ENCODE results near the gene DARS1. TPM values are rescaled to one million over a fixed set of nuclear protein-coding genes. Genes with fewer than 3 reads are reported as not detected.

DARS1 gene
- total and polyA plus RNA-seq, 8 donors: 39.1 to 244 (median 62.1) TPM

DNA sequence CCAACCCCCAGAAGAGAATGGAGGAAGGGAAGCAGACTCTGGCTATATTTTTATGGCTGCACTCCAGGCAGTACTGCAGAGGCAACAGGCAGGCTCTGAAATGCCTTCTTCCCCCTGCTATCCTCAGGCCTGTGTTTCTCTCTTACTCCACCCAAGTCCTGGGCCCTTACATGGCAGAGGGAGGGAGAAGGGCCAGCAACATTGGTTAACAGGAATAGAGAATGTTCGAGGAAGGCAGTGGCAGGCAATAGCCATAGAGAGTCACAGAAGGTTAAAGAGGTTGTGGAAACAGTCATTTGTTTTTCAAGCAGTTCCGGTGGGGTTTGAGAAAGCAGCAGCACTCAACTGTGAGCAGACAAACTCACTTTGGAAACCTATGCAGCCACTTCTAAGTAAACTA lies 15.1 kb upstream of the DARS1 start:
- Histone ChIP-seq H3K36me3 (no peaks in the 10 kb centered on the region), H3K4me1 (peaks cover 0 to 7% (median 0%) of the 10 kb centered on the region in 4 donors), H3K4me3 (no peak overlapping the region), H3K27ac (no peak overlapping the region), H3K9me3 (no peaks in the 10 kb centered on the region), H3K27me3 (no peaks in the 10 kb centered on the region)
- TF ChIP-seq EP300 (IDR thresholded peaks at IDR 0.05) (no peak), POLR2A (IDR thresholded peaks at IDR 0.05) (no peak), POLR2AphosphoS5 (IDR thresholded peaks at IDR 0.05) (no peak)
- TF ChIP-seq, protein P1, sequence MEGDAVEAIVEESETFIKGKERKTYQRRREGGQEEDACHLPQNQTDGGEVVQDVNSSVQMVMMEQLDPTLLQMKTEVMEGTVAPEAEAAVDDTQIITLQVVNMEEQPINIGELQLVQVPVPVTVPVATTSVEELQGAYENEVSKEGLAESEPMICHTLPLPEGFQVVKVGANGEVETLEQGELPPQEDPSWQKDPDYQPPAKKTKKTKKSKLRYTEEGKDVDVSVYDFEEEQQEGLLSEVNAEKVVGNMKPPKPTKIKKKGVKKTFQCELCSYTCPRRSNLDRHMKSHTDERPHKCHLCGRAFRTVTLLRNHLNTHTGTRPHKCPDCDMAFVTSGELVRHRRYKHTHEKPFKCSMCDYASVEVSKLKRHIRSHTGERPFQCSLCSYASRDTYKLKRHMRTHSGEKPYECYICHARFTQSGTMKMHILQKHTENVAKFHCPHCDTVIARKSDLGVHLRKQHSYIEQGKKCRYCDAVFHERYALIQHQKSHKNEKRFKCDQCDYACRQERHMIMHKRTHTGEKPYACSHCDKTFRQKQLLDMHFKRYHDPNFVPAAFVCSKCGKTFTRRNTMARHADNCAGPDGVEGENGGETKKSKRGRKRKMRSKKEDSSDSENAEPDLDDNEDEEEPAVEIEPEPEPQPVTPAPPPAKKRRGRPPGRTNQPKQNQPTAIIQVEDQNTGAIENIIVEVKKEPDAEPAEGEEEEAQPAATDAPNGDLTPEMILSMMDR (IDR thresholded peaks at IDR 0.05): no peak
- intact Hi-C loops (cut with DNase I; ENCODE audit: low total_unique reads): no loop called here
- DNase-seq: no peak
- WGBS, 5 donors: 49 to 71% (median 59%) methylated on average over 2 of the region's 2 CpGs

- WGBS, 5 donors: 74 to 91% (median 87%) methylated on average over 4 of the region's 4 CpGs
- no peak for DNase-seq
- Histone ChIP-seq H3K4me1 (peaks cover 0 to 7% (median 0%) of the 10 kb centered on the region in 4 donors), H3K36me3 (no peaks in the 10 kb centered on the region), H3K4me3 (no peak overlapping the region), H3K27ac (no peak overlapping the region), H3K9me3 (no peaks in the 10 kb centered on the region), H3K27me3 (no peaks in the 10 kb centered on the region)
- intact Hi-C loops (cut with DNase I; ENCODE audit: low total_unique reads): no loop called here
- no peak for TF ChIP-seq POLR2AphosphoS5 (IDR thresholded peaks at IDR 0.05)
- TF ChIP-seq EP300 (IDR thresholded peaks at IDR 0.05): no peak
- TF ChIP-seq, protein P1 (IDR thresholded peaks at IDR 0.05): no peak
- no peak for TF ChIP-seq POLR2A (IDR thresholded peaks at IDR 0.05)
Measured at GRCh38 chr2:135999899-136000298, 14.5 kb upstream of the DARS1 start.

GRCh38 chr2:135998879-135999278 lies 13.5 kb upstream of the DARS1 start:
- Histone ChIP-seq H3K27ac (no peak overlapping the region), H3K36me3 (no peaks in the 10 kb centered on the region), H3K27me3 (no peaks in the 10 kb centered on the region), H3K4me1 (peaks cover 0 to 7% (median 0%) of the 10 kb centered on the region in 4 donors), H3K9me3 (no peaks in the 10 kb centered on the region), H3K4me3 (no peak overlapping the region)
- no peak for DNase-seq
- 96 to 99% (median 97%) methylated on average over 5 of the region's 5 CpGs for WGBS, 5 donors
- intact Hi-C loops (cut with DNase I; ENCODE audit: low total_unique reads): no loop called here
- TF ChIP-seq POLR2A (IDR thresholded peaks at IDR 0.05) (no peak), EP300 (IDR thresholded peaks at IDR 0.05) (no peak), POLR2AphosphoS5 (IDR thresholded peaks at IDR 0.05) (no peak)
- TF ChIP-seq, protein P1 (IDR thresholded peaks at IDR 0.05): no peak

GRCh38 chr2:135997380-135997779 lies 12.0 kb upstream of the DARS1 start:
- 25 to 78% (median 68%) methylated on average over 2 to 5 of the region's 5 CpGs for WGBS, 5 donors
- peak in 1 of 2 donors; percentile 53 for DNase-seq
- Histone ChIP-seq H3K9me3 (no peaks in the 10 kb centered on the region), H3K27ac (no peak overlapping the region), H3K27me3 (no peaks in the 10 kb centered on the region), H3K4me1 (peaks cover 0 to 7% (median 0%) of the 10 kb centered on the region in 4 donors), H3K4me3 (no peak overlapping the region), H3K36me3 (no peaks in the 10 kb centered on the region)
- TF ChIP-seq, protein P1 (IDR thresholded peaks at IDR 0.05): no peak
- TF ChIP-seq EP300 (IDR thresholded peaks at IDR 0.05): no peak
- no peak for TF ChIP-seq POLR2AphosphoS5 (IDR thresholded peaks at IDR 0.05)
- TF ChIP-seq POLR2A (IDR thresholded peaks at IDR 0.05): no peak
- intact Hi-C loops (cut with DNase I; ENCODE audit: low total_unique reads): no loop called here
